ENCODE measurements around the gene WDPCP.
"Not testable (repeated sequence)": the region's sequence is repeated elsewhere in the genome, so short reads cannot be mapped to it uniquely, and the experiment has no call there.

Gene WDPCP

GRCh38 chr2:63588385-63589147, at the start of gene WDPCP, which contains the start of gene MDH1:
Gene WDPCP (minus strand): TSS chr2:63588477. CDS start chr2:63588271, 206 bp downstream.
Gene MDH1 (plus strand): TSS chr2:63588963. CDS start chr2:63589044, 81 bp downstream.
- peak; percentile 84 to 91 for DNase-seq (ENCODE audit: low read depth in 2 of 2)

- DNase-seq (ENCODE audit: low read depth in 2 of 2), result no peak
Measured at GRCh38 chr2:63632382-63632781, 44.1 kb upstream of the WDPCP start.

- no peak for DNase-seq (ENCODE audit: low read depth in 2 of 2)
Measured at GRCh38 chr2:63631501-63631900, 43.2 kb upstream of the WDPCP start.

- no peak for DNase-seq (ENCODE audit: low read depth in 2 of 2)
Measured at GRCh38 chr2:63628403-63628942, 40.2 kb upstream of the WDPCP start.

GRCh38 chr2:63627866-63628265, 39.6 kb upstream of the WDPCP start:
- no peak for DNase-seq (ENCODE audit: low read depth in 2 of 2)

- DNase-seq (ENCODE audit: low read depth in 2 of 2), result not testable (repeated sequence)
Measured at GRCh38 chr2:63623763-63624162, 35.5 kb upstream of the WDPCP start.

GRCh38 chr2:63622751-63623150, 34.5 kb upstream of the WDPCP start:
- no peak for DNase-seq (ENCODE audit: low read depth in 2 of 2)

GRCh38 chr2:63619328-63619727, 31.1 kb upstream of the WDPCP start:
- no peak for DNase-seq (ENCODE audit: low read depth in 2 of 2)

GRCh38 chr2:63617366-63617765, 29.1 kb upstream of the WDPCP start:
- no peak for DNase-seq (ENCODE audit: low read depth in 2 of 2)

GRCh38 chr2:63614983-63615945, 27.0 kb upstream of the WDPCP start:
- DNase-seq (ENCODE audit: low read depth in 2 of 2), result no peak

GRCh38 chr2:63614448-63614968, 26.2 kb upstream of the WDPCP start:
- DNase-seq (ENCODE audit: low read depth in 2 of 2), result no peak

- no peak for DNase-seq (ENCODE audit: low read depth in 2 of 2)
Measured at GRCh38 chr2:63613391-63613901, 25.2 kb upstream of the WDPCP start.

- no peak for DNase-seq (ENCODE audit: low read depth in 2 of 2)
Measured at GRCh38 chr2:63610525-63610924, 22.2 kb upstream of the WDPCP start.

- not testable (repeated sequence) for DNase-seq (ENCODE audit: low read depth in 2 of 2)
Measured at GRCh38 chr2:63608865-63609264, 20.6 kb upstream of the WDPCP start.

GRCh38 chr2:63604666-63605065, 16.4 kb upstream of the WDPCP start:
- DNase-seq (ENCODE audit: low read depth in 2 of 2), result no peak

GRCh38 chr2:63600881-63601460, 12.7 kb upstream of the WDPCP start:
- no peak for DNase-seq (ENCODE audit: low read depth in 2 of 2)

- DNase-seq (ENCODE audit: low read depth in 2 of 2), result no peak
Measured at GRCh38 chr2:63598981-63599380, 10.7 kb upstream of the WDPCP start.

- DNase-seq (ENCODE audit: low read depth in 2 of 2), result no peak
Measured at GRCh38 chr2:63596401-63596883, 8.2 kb upstream of the WDPCP start.

GRCh38 chr2:63594660-63595059, 6.4 kb upstream of the WDPCP start:
- no peak for DNase-seq (ENCODE audit: low read depth in 2 of 2)

GRCh38 chr2:63591566-63592175, 3.4 kb upstream of the WDPCP start:
- DNase-seq (ENCODE audit: low read depth in 2 of 2), result no peak
